ENCODE measurements around the gene ARHGAP24. TPM values are rescaled to one million over a fixed set of nuclear protein-coding genes. Genes with fewer than 3 reads are reported as not detected.

The ARHGAP24 gene
- total RNA-seq, 3 donors from 2014 or later = 20.6 to 60.2 (median 37.2) TPM

GRCh38 chr4:85700362-85700761 is 225.4 kb downstream of the ARHGAP24 start:
- H3K4me1 ChIP-seq = no peaks in the 10 kb centered on the region
- no peak overlapping the region for H3K27ac ChIP-seq
- no peak for DNase-seq (ENCODE audit: low spot score in 2 of 2)
- TF ChIP-seq, protein P1, sequence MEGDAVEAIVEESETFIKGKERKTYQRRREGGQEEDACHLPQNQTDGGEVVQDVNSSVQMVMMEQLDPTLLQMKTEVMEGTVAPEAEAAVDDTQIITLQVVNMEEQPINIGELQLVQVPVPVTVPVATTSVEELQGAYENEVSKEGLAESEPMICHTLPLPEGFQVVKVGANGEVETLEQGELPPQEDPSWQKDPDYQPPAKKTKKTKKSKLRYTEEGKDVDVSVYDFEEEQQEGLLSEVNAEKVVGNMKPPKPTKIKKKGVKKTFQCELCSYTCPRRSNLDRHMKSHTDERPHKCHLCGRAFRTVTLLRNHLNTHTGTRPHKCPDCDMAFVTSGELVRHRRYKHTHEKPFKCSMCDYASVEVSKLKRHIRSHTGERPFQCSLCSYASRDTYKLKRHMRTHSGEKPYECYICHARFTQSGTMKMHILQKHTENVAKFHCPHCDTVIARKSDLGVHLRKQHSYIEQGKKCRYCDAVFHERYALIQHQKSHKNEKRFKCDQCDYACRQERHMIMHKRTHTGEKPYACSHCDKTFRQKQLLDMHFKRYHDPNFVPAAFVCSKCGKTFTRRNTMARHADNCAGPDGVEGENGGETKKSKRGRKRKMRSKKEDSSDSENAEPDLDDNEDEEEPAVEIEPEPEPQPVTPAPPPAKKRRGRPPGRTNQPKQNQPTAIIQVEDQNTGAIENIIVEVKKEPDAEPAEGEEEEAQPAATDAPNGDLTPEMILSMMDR (IDR thresholded peaks at IDR 0.05) = no peak
- TF ChIP-seq POLR2AphosphoS5 (IDR thresholded peaks at IDR 0.05) (no peak), POLR2A (IDR thresholded peaks at IDR 0.05) (no peak)
- H3K9me3 ChIP-seq = no peaks in the 10 kb centered on the region
- H3K36me3 ChIP-seq = no peaks in the 10 kb centered on the region
- H3K27me3 ChIP-seq = no peaks in the 10 kb centered on the region
- intact Hi-C loops (cut with DNase I; ENCODE audit: low total_unique reads) = no loop called here
- no peak overlapping the region for H3K4me3 ChIP-seq

- TF ChIP-seq POLR2A (IDR thresholded peaks at IDR 0.05) = no peak
- TF ChIP-seq, protein P1 (IDR thresholded peaks at IDR 0.05) = no peak
- no peak for TF ChIP-seq POLR2AphosphoS5 (IDR thresholded peaks at IDR 0.05)
- H3K27me3 ChIP-seq = no peaks in the 10 kb centered on the region
- no peaks in the 10 kb centered on the region for H3K4me1 ChIP-seq
- no peak overlapping the region for H3K27ac ChIP-seq
- no peak overlapping the region for H3K4me3 ChIP-seq
- DNase-seq (ENCODE audit: low spot score in 2 of 2) = no peak
- no peaks in the 10 kb centered on the region for H3K9me3 ChIP-seq
- intact Hi-C loops (cut with DNase I; ENCODE audit: low total_unique reads) = no loop called here
- H3K36me3 ChIP-seq = no peaks in the 10 kb centered on the region
Observed at GRCh38 chr4:85701861-85702321, 226.9 kb downstream of the ARHGAP24 start.

- H3K36me3 ChIP-seq = no peaks in the 10 kb centered on the region
- no peak overlapping the region for H3K27ac ChIP-seq
- no peaks in the 10 kb centered on the region for H3K27me3 ChIP-seq
- intact Hi-C loops (cut with DNase I; ENCODE audit: low total_unique reads) = no loop called here
- H3K4me3 ChIP-seq = no peak overlapping the region
- DNase-seq (ENCODE audit: low spot score in 2 of 2) = no peak
- no peaks in the 10 kb centered on the region for H3K9me3 ChIP-seq
- no peaks in the 10 kb centered on the region for H3K4me1 ChIP-seq
- TF ChIP-seq POLR2AphosphoS5 (IDR thresholded peaks at IDR 0.05) (no peak), POLR2A (IDR thresholded peaks at IDR 0.05) (no peak)
- TF ChIP-seq, protein P1 (IDR thresholded peaks at IDR 0.05) = no peak
Observed at GRCh38 chr4:85703096-85703495, 228.1 kb downstream of the ARHGAP24 start.

GRCh38 chr4:85707611-85708010 is 232.7 kb downstream of the ARHGAP24 start:
- Histone ChIP-seq H3K4me1 (no peaks in the 10 kb centered on the region), H3K27me3 (no peaks in the 10 kb centered on the region), H3K4me3 (no peak overlapping the region), H3K9me3 (peaks cover 0 to 3% of the 10 kb centered on the region in 2 donors), H3K36me3 (no peaks in the 10 kb centered on the region), H3K27ac (no peak overlapping the region)
- no peak for DNase-seq (ENCODE audit: low spot score in 2 of 2)
- intact Hi-C loops (cut with DNase I; ENCODE audit: low total_unique reads) = no loop called here
- TF ChIP-seq, protein P1 (IDR thresholded peaks at IDR 0.05) = no peak
- TF ChIP-seq POLR2AphosphoS5 (IDR thresholded peaks at IDR 0.05) = no peak
- TF ChIP-seq POLR2A (IDR thresholded peaks at IDR 0.05) = no peak

DNA sequence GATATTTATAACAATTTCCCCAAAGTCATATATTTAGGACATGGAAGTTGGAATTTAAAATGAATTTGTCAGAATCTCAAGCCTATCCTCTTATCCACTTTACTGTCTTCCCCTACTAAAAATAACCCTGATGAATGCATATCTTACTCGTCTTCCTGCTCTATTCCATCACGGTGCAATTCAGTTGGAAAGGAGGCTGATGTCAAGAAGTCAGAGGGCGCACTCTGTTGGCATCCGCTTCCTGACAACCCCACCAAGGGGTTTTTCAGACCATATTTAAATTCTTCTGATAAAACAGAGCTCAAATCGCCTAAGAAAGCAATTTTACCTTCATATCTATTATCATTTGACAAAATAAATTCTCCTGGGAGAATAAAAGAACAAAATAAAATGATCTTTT is 233.5 kb downstream of the ARHGAP24 start:
- Histone ChIP-seq H3K27ac (no peak overlapping the region), H3K27me3 (no peaks in the 10 kb centered on the region), H3K9me3 (peaks cover 0 to 3% of the 10 kb centered on the region in 2 donors), H3K36me3 (no peaks in the 10 kb centered on the region), H3K4me1 (no peaks in the 10 kb centered on the region), H3K4me3 (no peak overlapping the region)
- no peak for DNase-seq (ENCODE audit: low spot score in 2 of 2)
- TF ChIP-seq POLR2AphosphoS5 (IDR thresholded peaks at IDR 0.05) (no peak), POLR2A (IDR thresholded peaks at IDR 0.05) (no peak)
- TF ChIP-seq, protein P1 (IDR thresholded peaks at IDR 0.05) = no peak
- intact Hi-C loops (cut with DNase I; ENCODE audit: low total_unique reads) = no loop called here

Measured in breast epithelium (tissue), 4 donors.